ENCODE measurements around the gene PDZRN4.
"Not testable (repeated sequence)": the region's sequence is repeated elsewhere in the genome, so short reads cannot be mapped to it uniquely, and the experiment has no call there.

The PDZRN4 gene

DNA sequence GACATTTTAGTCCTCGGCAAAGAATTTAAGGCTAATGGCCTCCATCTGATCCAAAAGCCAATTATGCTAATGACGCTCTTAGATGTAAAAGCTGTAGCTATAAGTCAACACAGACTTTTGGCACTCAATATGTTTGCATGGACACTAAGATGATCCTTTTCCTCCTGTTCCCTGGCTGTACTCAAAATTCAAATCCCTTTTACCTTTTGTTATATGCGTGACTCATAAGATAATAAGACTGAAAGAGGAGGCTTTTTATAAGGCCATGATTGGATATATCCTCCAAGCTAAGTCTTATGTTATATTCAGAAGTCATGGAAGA lies 89.8 kb downstream of the PDZRN4 start:
- in situ Hi-C loops (cut with MboI; ENCODE audit: low sequenced_read_pairs) = loop anchor here (25.0 kb wide), 1 partner anchor 734 kb away; no protein-coding TSS in a partner anchor

- in situ Hi-C loops (cut with MboI; ENCODE audit: low sequenced_read_pairs) = loop anchor here (25.0 kb wide), 1 partner anchor 732 kb away; no protein-coding TSS in a partner anchor
Measured at GRCh38 chr12:41280341-41281095, 92.4 kb downstream of the PDZRN4 start.

DNA sequence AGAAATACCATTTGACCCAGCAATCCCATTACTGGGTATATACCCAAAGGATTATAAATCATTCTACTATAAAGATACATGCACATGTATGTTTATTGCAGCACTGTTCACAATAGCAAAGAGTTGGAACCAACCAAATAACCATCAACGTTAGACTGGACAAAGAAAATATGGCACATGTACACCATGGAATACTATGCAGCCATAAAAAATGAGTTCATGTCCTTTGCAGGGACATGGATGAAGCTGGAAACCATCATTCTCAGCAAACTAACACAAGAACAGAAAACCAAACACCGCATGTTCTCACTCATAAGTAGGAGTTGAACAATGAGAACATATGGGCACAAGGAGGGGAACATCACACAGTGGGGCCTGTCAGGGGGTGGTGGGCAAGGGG lies 97.3 kb downstream of the PDZRN4 start:
- in situ Hi-C loops (cut with MboI; ENCODE audit: low sequenced_read_pairs) = loop anchor here (25.0 kb wide), 1 partner anchor 727 kb away; no protein-coding TSS in a partner anchor

- in situ Hi-C loops (cut with MboI; ENCODE audit: low sequenced_read_pairs) = loop anchor here (25.0 kb wide), 1 partner anchor 726 kb away; no protein-coding TSS in a partner anchor
Measured at GRCh38 chr12:41286426-41286825, 98.3 kb downstream of the PDZRN4 start.

DNA sequence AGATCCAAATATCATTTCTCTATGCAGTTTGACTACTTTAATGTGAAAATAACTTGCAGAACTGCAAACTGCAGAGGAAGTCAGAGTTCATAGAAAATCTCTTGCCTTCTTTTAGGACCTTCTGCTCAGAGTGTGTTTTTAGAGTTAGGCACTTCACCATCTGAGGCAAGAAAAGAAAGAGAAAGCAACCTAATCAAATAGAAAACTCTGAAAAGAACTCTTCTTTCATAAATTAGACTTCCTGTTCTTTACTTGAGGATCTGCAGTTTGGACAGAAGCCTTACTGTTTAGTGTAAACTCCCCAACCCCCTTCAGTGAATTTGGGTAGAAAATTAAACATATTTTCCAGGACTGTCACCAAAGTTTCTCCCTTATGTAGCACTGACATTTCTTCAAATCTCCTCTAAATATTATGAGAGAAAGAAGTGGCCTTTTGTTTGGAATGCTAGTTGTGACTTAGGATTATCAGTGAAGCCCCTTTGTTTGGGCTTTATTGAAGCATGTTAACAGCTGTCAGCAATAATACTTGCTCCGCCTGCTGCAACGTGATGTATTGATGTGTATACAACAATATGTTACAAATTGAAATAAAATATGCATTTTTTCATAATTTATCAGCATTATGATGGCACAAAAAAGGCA lies 99.5 kb downstream of the PDZRN4 start:
- in situ Hi-C loops (cut with MboI; ENCODE audit: low sequenced_read_pairs) = loop anchor here (25.0 kb wide), 1 partner anchor 725 kb away; no protein-coding TSS in a partner anchor

DNA sequence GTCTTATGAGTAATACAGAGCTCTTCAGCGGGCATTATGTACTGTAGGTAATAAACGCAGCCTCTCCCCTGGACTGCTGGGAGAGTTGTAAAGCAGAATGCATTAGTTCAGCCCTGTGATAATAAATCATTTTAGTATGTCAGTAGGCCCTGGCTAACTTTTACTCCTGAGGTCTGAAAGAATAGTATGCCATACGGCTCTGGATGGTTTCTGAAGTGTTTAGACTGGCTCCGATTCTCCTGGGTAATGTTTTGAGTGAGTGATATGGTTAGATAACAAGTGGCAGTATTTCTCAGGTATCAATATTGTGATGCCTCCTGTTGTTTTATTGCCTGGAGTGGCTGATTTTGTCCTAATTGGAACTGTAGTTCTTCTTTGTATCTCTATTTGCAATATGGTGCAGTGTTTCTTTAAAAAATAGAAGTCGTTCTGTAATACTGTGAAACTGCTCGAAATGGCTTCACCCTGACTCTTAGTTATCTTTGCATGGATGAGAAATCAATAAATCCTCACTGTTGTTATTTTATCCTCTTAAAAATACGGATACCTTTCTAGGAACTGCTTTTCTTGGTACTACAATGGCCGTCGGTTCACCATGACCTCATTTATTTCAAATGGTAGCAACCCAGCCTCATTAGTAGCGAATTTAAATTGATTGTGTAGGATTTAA lies 100.2 kb downstream of the PDZRN4 start:
- in situ Hi-C loops (cut with MboI; ENCODE audit: low sequenced_read_pairs) = loop anchor here (25.0 kb wide), 1 partner anchor 724 kb away; no protein-coding TSS in a partner anchor

- in situ Hi-C loops (cut with MboI; ENCODE audit: low sequenced_read_pairs) = loop anchor here (25.0 kb wide), 1 partner anchor 723 kb away; no protein-coding TSS in a partner anchor
Measured at GRCh38 chr12:41289501-41289900, 101.4 kb downstream of the PDZRN4 start.

- in situ Hi-C loops (cut with MboI; ENCODE audit: low sequenced_read_pairs) = loop anchor here (25.0 kb wide), 1 partner anchor 719 kb away; no protein-coding TSS in a partner anchor
Measured at GRCh38 chr12:41293011-41293410, 104.9 kb downstream of the PDZRN4 start.

- in situ Hi-C loops (cut with MboI; ENCODE audit: low sequenced_read_pairs) = loop anchor here (25.0 kb wide), 1 partner anchor 719 kb away; no protein-coding TSS in a partner anchor
Measured at GRCh38 chr12:41293461-41293860, 105.3 kb downstream of the PDZRN4 start.

GRCh38 chr12:41302979-41303403 lies 114.9 kb downstream of the PDZRN4 start:
- in situ Hi-C loops (cut with MboI; ENCODE audit: low sequenced_read_pairs) = no loop called here

DNA sequence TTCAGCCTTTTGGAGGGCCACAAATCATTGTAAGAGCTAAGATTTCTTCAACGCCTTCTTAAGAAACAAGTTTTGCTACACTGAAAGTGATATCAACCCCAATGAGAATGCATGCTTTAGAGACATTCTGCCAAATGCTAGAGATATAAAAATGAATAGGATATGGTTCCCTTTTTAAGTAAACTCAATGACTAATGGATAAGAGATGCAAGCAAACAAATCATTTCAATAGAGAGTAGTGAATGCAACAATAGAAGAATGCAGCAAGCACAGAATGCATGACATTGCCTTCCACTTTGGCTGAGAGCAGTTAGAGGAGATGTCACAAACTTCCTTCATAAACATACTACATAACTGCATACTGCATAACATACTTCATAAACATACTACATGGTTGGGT lies 116.4 kb downstream of the PDZRN4 start:
- in situ Hi-C loops (cut with MboI; ENCODE audit: low sequenced_read_pairs) = no loop called here

DNA sequence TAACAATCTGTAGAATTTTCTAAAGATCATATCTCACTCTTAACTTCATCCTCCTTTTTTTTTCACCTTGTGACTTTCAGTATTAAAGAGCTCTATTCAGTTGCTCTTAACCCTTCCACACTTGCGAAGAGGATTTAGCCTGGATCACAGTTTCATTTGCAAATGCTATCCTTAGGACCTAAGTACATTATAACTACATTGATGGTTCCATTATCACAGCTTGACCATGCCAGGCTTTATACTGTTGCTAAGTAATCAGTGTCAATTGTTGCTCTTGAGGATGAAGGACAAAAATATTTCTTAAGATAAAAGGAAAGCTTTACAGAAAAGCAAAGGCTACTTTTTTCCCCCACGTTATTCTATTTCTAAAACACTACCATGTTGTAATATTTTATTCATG lies 122.2 kb downstream of the PDZRN4 start:
- in situ Hi-C loops (cut with MboI; ENCODE audit: low sequenced_read_pairs) = no loop called here

DNA sequence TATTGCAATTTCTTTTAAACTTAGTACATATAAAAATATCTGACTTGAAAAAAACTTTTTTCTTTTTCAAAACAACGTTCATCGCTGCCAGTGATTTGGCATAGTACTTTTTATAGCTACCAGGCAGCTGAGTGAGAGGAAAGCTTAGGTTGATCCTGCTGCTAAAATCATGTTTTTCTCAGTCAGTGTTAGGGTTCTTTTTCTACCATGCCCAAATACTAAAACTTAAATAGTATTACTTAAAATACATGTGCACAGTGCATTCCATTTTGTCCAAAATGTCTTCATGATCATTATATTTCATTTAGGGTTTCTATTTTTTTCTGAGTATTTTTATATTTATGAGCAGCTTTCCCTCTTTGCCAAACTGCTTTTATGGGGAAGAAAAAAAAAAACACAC lies 123.8 kb downstream of the PDZRN4 start:
- in situ Hi-C loops (cut with MboI; ENCODE audit: low sequenced_read_pairs) = no loop called here

- in situ Hi-C loops (cut with MboI; ENCODE audit: low sequenced_read_pairs) = not testable (repeated sequence)
Measured at GRCh38 chr12:41312451-41312850, 124.3 kb downstream of the PDZRN4 start.

- in situ Hi-C loops (cut with MboI; ENCODE audit: low sequenced_read_pairs) = no loop called here
Measured at GRCh38 chr12:41325336-41325735, 137.2 kb downstream of the PDZRN4 start.

GRCh38 chr12:41327096-41327895 lies 139.2 kb downstream of the PDZRN4 start:
- in situ Hi-C loops (cut with MboI; ENCODE audit: low sequenced_read_pairs) = no loop called here

GRCh38 chr12:41333974-41334373 lies 145.9 kb downstream of the PDZRN4 start:
- in situ Hi-C loops (cut with MboI; ENCODE audit: low sequenced_read_pairs) = no loop called here

DNA sequence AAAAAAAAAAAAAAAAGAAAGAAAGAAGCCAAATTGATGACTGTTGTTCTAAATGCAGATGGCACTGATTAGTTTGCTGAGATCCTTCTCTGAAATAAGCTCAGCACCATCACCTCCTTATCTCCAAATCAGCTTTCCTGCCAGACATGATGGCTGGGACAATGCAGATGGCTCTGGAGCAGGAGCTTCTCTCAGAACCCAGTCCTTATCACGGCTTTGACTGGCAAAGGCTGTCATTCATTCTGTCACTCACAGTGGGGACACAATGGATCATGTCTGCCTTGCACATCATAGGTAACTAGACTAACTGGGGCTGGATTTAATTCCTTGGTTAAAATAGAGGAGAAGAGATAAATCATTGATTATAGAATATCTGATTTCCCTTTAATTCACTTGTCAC lies 146.3 kb downstream of the PDZRN4 start:
- in situ Hi-C loops (cut with MboI; ENCODE audit: low sequenced_read_pairs) = no loop called here

GRCh38 chr12:41336041-41336549 lies 148.0 kb downstream of the PDZRN4 start:
- in situ Hi-C loops (cut with MboI; ENCODE audit: low sequenced_read_pairs) = no loop called here

DNA sequence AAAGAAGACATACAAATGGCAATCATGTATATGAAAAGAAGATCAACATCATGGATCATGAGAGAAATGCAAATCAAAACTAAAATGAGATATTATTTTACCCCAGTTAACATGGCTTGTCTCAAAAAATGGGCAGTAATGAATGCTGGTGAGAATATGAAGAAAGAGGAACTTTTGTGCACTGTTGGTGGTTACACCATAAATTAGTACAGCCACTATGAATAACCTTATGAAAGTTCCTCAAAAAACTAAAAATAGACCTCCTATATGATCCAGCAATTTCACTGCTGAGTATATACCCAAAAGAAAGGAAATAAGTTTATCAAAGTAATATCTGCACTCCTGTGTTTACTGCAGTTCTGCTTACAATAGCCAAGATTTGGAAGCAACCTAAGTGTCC lies 151.7 kb downstream of the PDZRN4 start:
- in situ Hi-C loops (cut with MboI; ENCODE audit: low sequenced_read_pairs) = no loop called here

Data from HL-60/S4 treated with phorbol 12-myristate 13-acetate at 8.2 ng/mL for 4 days and 3 days (cell line).